DOHH2 (cell line): ENCODE data around the gene MRM2.

Experiments used
- EZH2phosphoT487 ChIP-seq: fragments of 200-600 bp; sonication (generic); IDR thresholded peaks from 2 replicates; pipeline ENCODE4 v1.6.1; 2017; ENCODE audit warnings: borderline replicate concordance, mild to moderate bottlenecking, antibody characterized with exemption, low read length, moderate library complexity, mixed read lengths
- TF ChIP-seq, protein P1 (sequence below): fragments of 200-600 bp; sonication (generic); IDR thresholded peaks from one replicate; pipeline ENCODE4 v1.5.1; 2014; ENCODE audit warnings: antibody characterized with exemption, mild to moderate bottlenecking, low read depth, low read length; ENCODE audit not compliant: poor library complexity, severe bottlenecking

DNA sequence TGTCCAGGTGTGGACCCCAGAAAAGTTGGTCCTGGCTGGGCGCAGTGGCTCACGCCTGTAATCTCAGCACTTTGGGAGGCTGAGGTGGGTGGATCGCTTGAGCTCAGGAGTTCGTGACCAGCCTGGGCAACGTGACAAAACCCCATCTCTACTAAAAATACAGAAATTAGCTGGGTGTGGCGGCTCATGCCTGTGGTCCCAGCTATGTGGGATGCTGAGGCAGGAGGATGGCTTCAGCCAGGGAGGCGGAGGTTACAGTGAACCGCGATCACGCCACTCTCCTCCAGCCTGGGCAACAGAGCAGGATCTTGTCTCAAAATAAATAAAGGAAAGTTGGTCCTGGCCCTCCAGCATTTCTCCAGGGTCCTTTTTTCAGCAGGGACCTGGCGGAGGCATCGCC is 1.5 kb upstream of the MRM2 start:
- TF ChIP-seq, protein P1, sequence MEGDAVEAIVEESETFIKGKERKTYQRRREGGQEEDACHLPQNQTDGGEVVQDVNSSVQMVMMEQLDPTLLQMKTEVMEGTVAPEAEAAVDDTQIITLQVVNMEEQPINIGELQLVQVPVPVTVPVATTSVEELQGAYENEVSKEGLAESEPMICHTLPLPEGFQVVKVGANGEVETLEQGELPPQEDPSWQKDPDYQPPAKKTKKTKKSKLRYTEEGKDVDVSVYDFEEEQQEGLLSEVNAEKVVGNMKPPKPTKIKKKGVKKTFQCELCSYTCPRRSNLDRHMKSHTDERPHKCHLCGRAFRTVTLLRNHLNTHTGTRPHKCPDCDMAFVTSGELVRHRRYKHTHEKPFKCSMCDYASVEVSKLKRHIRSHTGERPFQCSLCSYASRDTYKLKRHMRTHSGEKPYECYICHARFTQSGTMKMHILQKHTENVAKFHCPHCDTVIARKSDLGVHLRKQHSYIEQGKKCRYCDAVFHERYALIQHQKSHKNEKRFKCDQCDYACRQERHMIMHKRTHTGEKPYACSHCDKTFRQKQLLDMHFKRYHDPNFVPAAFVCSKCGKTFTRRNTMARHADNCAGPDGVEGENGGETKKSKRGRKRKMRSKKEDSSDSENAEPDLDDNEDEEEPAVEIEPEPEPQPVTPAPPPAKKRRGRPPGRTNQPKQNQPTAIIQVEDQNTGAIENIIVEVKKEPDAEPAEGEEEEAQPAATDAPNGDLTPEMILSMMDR: no peak
- TF ChIP-seq EZH2phosphoT487: no peak
